Activated naive CD4-positive, alpha-beta T cell treated with anti-CD3 and anti-CD28 coated beads, Interleukin-2, amount 50 U/mL, for 16 hours (primary cell): ENCODE data around the gene ANK3.
"Not testable (repeated sequence)": the region's sequence is repeated elsewhere in the genome, so short reads cannot be mapped to it uniquely, and the experiment has no call there.

Experiments used
- DNase-seq: peaks from one replicate; pipeline ENCODE4 v3.0.0-alpha.2; 2020

The ANK3 gene

GRCh38 chr10:60299961-60300883, 89.5 kb downstream of the ANK3 start:
- DNase-seq, result no peak

- DNase-seq, result no peak
Observed at GRCh38 chr10:60299390-60299778, 90.3 kb downstream of the ANK3 start.

- no peak for DNase-seq
Observed at GRCh38 chr10:60298408-60299389, 91.0 kb downstream of the ANK3 start.

GRCh38 chr10:60296073-60296472, 93.6 kb downstream of the ANK3 start:
- DNase-seq, result no peak

GRCh38 chr10:60295028-60295937, 94.4 kb downstream of the ANK3 start:
- no peak for DNase-seq

- DNase-seq, result no peak
Observed at GRCh38 chr10:60293581-60294175, 96.0 kb downstream of the ANK3 start.

GRCh38 chr10:60292998-60293397, 96.7 kb downstream of the ANK3 start:
- no peak for DNase-seq

- DNase-seq, result not testable (repeated sequence)
Observed at GRCh38 chr10:60292536-60292935, 97.1 kb downstream of the ANK3 start.

GRCh38 chr10:60291344-60291930, 98.2 kb downstream of the ANK3 start:
- DNase-seq, result no peak

- no peak for DNase-seq
Observed at GRCh38 chr10:60290558-60290957, 99.1 kb downstream of the ANK3 start.

- no peak for DNase-seq
Observed at GRCh38 chr10:60289800-60290199, 99.9 kb downstream of the ANK3 start.

- no peak for DNase-seq
Observed at GRCh38 chr10:60288256-60288655, 101.4 kb downstream of the ANK3 start.

- DNase-seq, result no peak
Observed at GRCh38 chr10:60286559-60286958, 103.1 kb downstream of the ANK3 start.

- DNase-seq, result no peak
Observed at GRCh38 chr10:60283397-60283796, 106.3 kb downstream of the ANK3 start.

GRCh38 chr10:60282771-60283353, 106.8 kb downstream of the ANK3 start:
- no peak for DNase-seq

GRCh38 chr10:60281792-60282353, 107.8 kb downstream of the ANK3 start:
- DNase-seq, result no peak

- DNase-seq, result no peak
Observed at GRCh38 chr10:60281331-60281730, 108.3 kb downstream of the ANK3 start.

- no peak for DNase-seq
Observed at GRCh38 chr10:60280475-60280874, 109.2 kb downstream of the ANK3 start.

GRCh38 chr10:60277656-60278055, 112.0 kb downstream of the ANK3 start:
- no peak for DNase-seq

- DNase-seq, result no peak
Observed at GRCh38 chr10:60276232-60276631, 113.4 kb downstream of the ANK3 start.
